Heart left ventricle (tissue), 16 donors: ENCODE results near the gene EIF5A. TPM values are rescaled to one million over a fixed set of nuclear protein-coding genes. Genes with fewer than 3 reads are reported as not detected.

Source experiments
- ATAC-seq, 4 donors: fragments of 200-7000 bp; cut with Tn5 transposase; one replicate each; pipeline ENCODE4 v1.9.1; 2020 to 2022; ENCODE audit warnings: moderate library complexity in 4 of 4, mild to moderate bottlenecking in 3 of 4, moderate number of reproducible peaks in 1 of 4
- DNase-seq, 5 donors: peaks; one replicate each; pipeline ENCODE4 v3.0.0-alpha.2; 2020
- H3K27ac ChIP-seq, 12 donors: fragments of 200-600 bp; sonication (generic) in 4 of 12; one replicate each; pipeline versions ENCODE4 v1.5.0 to v1.8.0; 2016 to 2022; ENCODE audit warnings: mild to moderate bottlenecking in 2 of 12
- H3K27me3 ChIP-seq, 9 donors: fragments of 200-600 bp; sonication (generic) in 2 of 9; one replicate each; pipeline versions ENCODE4 v1.5.1 to v1.8.0; 2016 to 2022; ENCODE audit warnings: mild to moderate bottlenecking in 3 of 9
- H3K36me3 ChIP-seq, 9 donors: fragments of 200-600 bp; sonication (generic) in 2 of 9; one replicate each; pipeline versions ENCODE4 v1.5.0 to v1.8.0; 2018 to 2022; ENCODE audit warnings: mild to moderate bottlenecking in 2 of 9
- H3K4me1 ChIP-seq, 12 donors: fragments of 200-600 bp; sonication (generic) in 4 of 12; one replicate each; pipeline versions ENCODE4 v1.5.0 to v1.8.0; 2016 to 2022; ENCODE audit warnings: mild to moderate bottlenecking in 3 of 12
- H3K4me3 ChIP-seq, 12 donors: fragments of 200-600 bp; sonication (generic) in 4 of 12; one replicate each; pipeline versions ENCODE4 v1.5.0 to v1.8.0; 2017 to 2022; ENCODE audit warnings: mild to moderate bottlenecking in 9 of 12, moderate library complexity in 4 of 12
- H3K9me3 ChIP-seq, 12 donors: fragments of 200-600 bp; sonication (generic) in 4 of 12; one replicate each; pipeline versions ENCODE4 v1.5.0 to v1.8.0; 2016 to 2022; ENCODE audit warnings: mild to moderate bottlenecking in 1 of 12
- CTCF ChIP-seq, 12 donors: fragments of 200-600 bp; sonication (generic) in 4 of 12; IDR thresholded peaks; one replicate each; pipeline versions ENCODE4 v1.5.0 to v1.8.0; 2018 to 2022; ENCODE audit warnings: antibody characterized with exemption in 12 of 12, mild to moderate bottlenecking in 5 of 12
- POLR2A ChIP-seq, 2 donors: fragments of 450-650 bp; IDR thresholded peaks; one replicate each; pipeline ENCODE4 v1.6.1; 2017; ENCODE audit warnings: antibody characterized with exemption in 2 of 2, mild to moderate bottlenecking in 2 of 2, moderate library complexity in 2 of 2
- WGBS, 4 donors: extraction: QIAGEN DNeasy Blood & Tissue Kit in 2 of 4; methylation state at CpG; one replicate each; pipeline versions ENCODE4 v1.1.5 to v1.1.7; 2013 to 2018; 5-methylcytosine and 5-hydroxymethylcytosine counted together
- intact Hi-C, 10 donors: fragments of 100-400 bp; cut with DNase I; formaldehyde crosslinking; loops; one replicate each; pipeline versions ENCODE4 v1.11.1 to v1.14.2; 2022
- polyA plus RNA-seq, 2 donors: library from polyadenylated mRNA; stranded (reverse); fragments of 200-250 nt; gene quantifications; one replicate each; pipeline ENCODE4 v1.2.3, GENCODE V29; 2013
- total RNA-seq, 9 donors: library from RNA; depleted of rRNA in 2 of 9; stranded (reverse); fragments of >200 nt in 2 of 9; fragmentation: NEBNext Ultra II Directional in 3 of 9; extraction: Animal tissue kit (Norgen Biotek cat#: 25700) in 3 of 9; gene quantifications; one replicate each; pipeline versions ENCODE4 v1.1.0 to v1.2.4, GENCODE V29; 2016 to 2023
- donor health status: ischemic (EF 13 %, LVEDD 7.1; RV severe dilation, severe dysfunction).
- donor health status: healthy with polysubstance abuse.
- donor health status: DM: no; HTN: yes; CAD: no.
- donor health status: DM: no; HTN: no; CAD: no.
- donor health status: ischemic (EF 25% LVEDD 6.9; RV normal size, moderate dysfunction).
- donor health status: ischemic (EF 25% LVEDD 5.7; RV mildly dilated, moderate dysfunction).
- donor health status: healthy.
- donor health status: DM: yes; HTN: yes; CAD: no.
- donor health status: ischemic (EF 35%, LVEDD 5.7; RV mildly dilated, moderate dysfunction).
- donor health status: nonischemic (EF 11% LVEDD 7.7; RV severe dilation, severe dysfunction).
- donor health status: DM: yes; HTN: yes; CAD: no.
- donor health status: PGD.
- donor health status: ischemic (EF 29% LVEDD 5.4; RV normal size, mild dysfunction).
- donor health status: nonischemic (EF 23%, LVEDD 6.1; RV moderate dilation, normal function).

EIF5A gene
- total and polyA plus RNA-seq, 11 donors = 120 to 934 (median 268) TPM

DNA sequence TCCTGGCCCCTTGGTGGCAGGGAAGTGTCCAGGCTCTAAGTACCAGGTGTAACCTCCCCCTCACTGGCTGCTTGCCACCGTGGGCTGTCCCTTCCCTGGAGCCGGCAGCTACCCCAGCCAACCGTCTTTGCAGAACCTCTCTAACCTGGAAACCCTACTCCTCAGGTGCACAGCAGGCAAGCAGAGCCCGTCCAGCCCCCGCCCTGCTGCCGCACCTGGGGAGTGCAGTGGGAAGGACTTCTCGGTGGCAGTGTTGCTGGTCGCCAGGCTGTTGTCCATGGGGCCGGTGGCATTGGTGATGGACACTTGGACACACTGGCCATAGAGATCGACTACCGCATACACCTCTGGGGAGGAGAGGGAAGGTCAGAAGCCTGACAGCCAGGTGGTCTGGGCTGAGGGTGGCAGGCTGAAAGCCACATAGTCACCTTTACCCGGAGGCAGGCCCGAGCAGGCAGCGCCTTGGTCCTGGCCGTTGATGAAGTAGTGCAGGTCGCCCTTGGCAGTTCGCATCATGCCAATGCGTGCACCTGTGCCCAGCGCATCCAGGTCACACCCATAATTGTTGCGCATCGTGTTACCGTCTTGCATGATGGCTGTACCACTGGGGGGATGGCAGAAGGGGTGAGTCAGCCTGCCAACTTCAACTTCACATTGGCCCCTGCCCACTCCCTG, 15.2 kb downstream of the EIF5A start:
- WGBS, 4 donors = 88 to 93% (median 92%) methylated on average over 9 to 22 of the region's 22 CpGs
- H3K4me3 ChIP-seq = no peak overlapping the region
- DNase-seq = no peak
- intact Hi-C loops = no loop called here
- TF ChIP-seq CTCF (IDR thresholded peaks at IDR 0.05) (no peak), POLR2A (IDR thresholded peaks at IDR 0.05) (no peak)
- no peak overlapping the region for H3K27ac ChIP-seq
- no peaks in the 10 kb centered on the region for H3K9me3 ChIP-seq
- peaks cover 0 to 91% (median 82%) of the 10 kb centered on the region in 9 donors for H3K36me3 ChIP-seq
- H3K27me3 ChIP-seq = no peaks in the 10 kb centered on the region
- peaks cover 0 to 8% (median 0%) of the 10 kb centered on the region in 12 donors for H3K4me1 ChIP-seq
- no peak for ATAC-seq

DNA sequence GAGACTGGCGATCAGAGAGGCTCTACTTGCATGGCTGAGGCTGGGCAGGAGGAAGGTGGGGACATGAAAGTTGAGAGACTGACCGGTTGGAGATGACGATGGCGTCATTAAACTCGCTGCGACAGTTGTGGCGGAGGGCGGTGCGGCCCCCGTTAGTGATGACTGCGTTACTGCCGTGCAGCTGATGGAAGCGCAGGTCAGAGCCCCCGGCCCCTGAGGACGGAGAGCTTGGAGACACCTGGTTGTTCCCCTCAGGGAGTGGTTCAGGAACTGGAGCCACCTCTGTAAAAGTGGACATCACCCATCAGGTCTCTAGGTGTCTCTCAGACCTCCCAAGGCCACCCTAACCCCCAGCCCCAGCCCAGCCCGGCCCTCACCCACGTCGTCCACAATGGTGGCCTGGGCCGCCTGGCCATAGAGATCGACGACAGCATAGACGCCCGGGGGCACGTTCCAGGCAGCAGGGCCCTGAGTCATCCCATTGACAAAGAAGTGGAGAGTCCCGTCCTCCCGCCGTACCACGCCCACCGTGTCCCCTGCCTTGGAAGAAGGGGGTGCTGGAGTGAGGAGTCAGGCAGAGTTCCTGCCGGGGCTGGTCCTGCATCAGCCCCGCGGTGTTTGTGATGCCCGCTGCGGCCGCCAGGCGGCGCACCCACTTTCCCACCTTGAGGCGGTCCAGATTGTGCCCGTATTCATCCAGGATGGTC, 16.5 kb downstream of the EIF5A start:
- Histone ChIP-seq H3K27me3 (no peaks in the 10 kb centered on the region), H3K9me3 (no peaks in the 10 kb centered on the region), H3K4me3 (no peak overlapping the region), H3K4me1 (peaks cover 0 to 17% (median 9%) of the 10 kb centered on the region in 12 donors), H3K36me3 (peaks cover 0 to 79% (median 70%) of the 10 kb centered on the region in 9 donors), H3K27ac (no peak overlapping the region)
- DNase-seq (peak in 3 of 5 donors; percentile 52 to 77 (median 61)), ATAC-seq (peak in 2 of 4 donors; percentile 22 to 40)
- 64 to 70% (median 67%) methylated on average over 33 to 39 of the region's 39 CpGs for WGBS, 4 donors
- intact Hi-C loops = no loop called here
- TF ChIP-seq POLR2A (IDR thresholded peaks at IDR 0.05) (no peak), CTCF (IDR thresholded peaks at IDR 0.05) (peak; percentile 54 to 80 (median 72))

- DNase-seq (no peak), ATAC-seq (no peak)
- Histone ChIP-seq H3K4me1 (peaks cover 0 to 17% (median 9%) of the 10 kb centered on the region in 12 donors), H3K4me3 (no peak overlapping the region), H3K36me3 (peaks cover 0 to 74% (median 67%) of the 10 kb centered on the region in 9 donors), H3K9me3 (no peaks in the 10 kb centered on the region), H3K27ac (no peak overlapping the region), H3K27me3 (no peaks in the 10 kb centered on the region)
- intact Hi-C loops = no loop called here
- 88 to 90% (median 89%) methylated on average over 3 of the region's 3 CpGs; no CpG with 5 or more reads in 1 of the 4 donors for WGBS, 4 donors
- TF ChIP-seq CTCF (IDR thresholded peaks at IDR 0.05) (peak in 2 of 12 donors; percentile 4 to 18), POLR2A (IDR thresholded peaks at IDR 0.05) (no peak)
Observed at GRCh38 chr17:7324438-7324779, 17.0 kb downstream of the EIF5A start.

GRCh38 chr17:7325031-7325528, 17.7 kb downstream of the EIF5A start:
- Histone ChIP-seq H3K27me3 (no peaks in the 10 kb centered on the region), H3K27ac (no peak overlapping the region), H3K9me3 (no peaks in the 10 kb centered on the region), H3K4me1 (peaks cover 0 to 17% (median 10%) of the 10 kb centered on the region in 12 donors), H3K36me3 (peaks cover 0 to 68% (median 64%) of the 10 kb centered on the region in 9 donors), H3K4me3 (no peak overlapping the region)
- intact Hi-C loops = no loop called here
- TF ChIP-seq CTCF (IDR thresholded peaks at IDR 0.05) (no peak), POLR2A (IDR thresholded peaks at IDR 0.05) (no peak)
- 92 to 96% (median 93%) methylated on average over 18 to 19 of the region's 19 CpGs for WGBS, 4 donors
- DNase-seq (no peak), ATAC-seq (no peak)
